GM18519 (cell line): ENCODE data around the gene OTOP1.
"Not testable (repeated sequence)": the region's sequence is repeated elsewhere in the genome, so short reads cannot be mapped to it uniquely, and the experiment has no call there.

Experiments
- ATAC-seq: cut with Tn5 transposase; IDR thresholded peaks from one replicate; pipeline ENCODE4 v1.9.1; 2021; ENCODE audit warnings: mild to moderate bottlenecking, moderate library complexity; ENCODE audit not compliant: unreplicated experiment, low FRiP score

Gene OTOP1

GRCh38 chr4:4239551-4239950 is 12.8 kb upstream of the OTOP1 start:
- ATAC-seq: not testable (repeated sequence)

DNA sequence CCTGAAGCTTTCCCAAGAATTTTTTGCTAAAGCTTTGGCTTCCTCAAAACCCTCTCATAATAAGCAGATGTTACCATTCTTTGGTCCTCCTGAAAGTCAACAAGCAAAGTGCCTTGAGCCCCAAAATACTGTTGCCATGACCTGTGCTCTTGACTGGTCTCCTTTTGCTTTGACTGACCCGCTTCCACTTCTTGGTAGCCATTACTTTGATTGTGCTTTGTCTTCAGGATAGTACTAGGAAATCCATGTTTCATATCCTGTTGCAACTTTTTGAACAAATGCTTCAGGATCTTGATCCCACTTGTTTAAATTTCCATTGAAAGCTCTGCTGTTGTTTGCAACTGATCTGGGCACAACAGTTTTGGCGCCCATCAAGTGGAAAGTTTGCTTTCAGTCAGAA is 6.9 kb upstream of the OTOP1 start:
- no peak for ATAC-seq

GRCh38 chr4:4228356-4228668 is 1.6 kb upstream of the OTOP1 start:
- no peak for ATAC-seq

GRCh38 chr4:4227510-4228355 is 1.0 kb upstream of the OTOP1 start:
- no peak for ATAC-seq

- no peak for ATAC-seq
These were observed 669 bp downstream of the OTOP1 start for GRCh38 chr4:4225915-4226605.

GRCh38 chr4:4217113-4217512 is 9.6 kb downstream of the OTOP1 start:
- no peak for ATAC-seq

DNA sequence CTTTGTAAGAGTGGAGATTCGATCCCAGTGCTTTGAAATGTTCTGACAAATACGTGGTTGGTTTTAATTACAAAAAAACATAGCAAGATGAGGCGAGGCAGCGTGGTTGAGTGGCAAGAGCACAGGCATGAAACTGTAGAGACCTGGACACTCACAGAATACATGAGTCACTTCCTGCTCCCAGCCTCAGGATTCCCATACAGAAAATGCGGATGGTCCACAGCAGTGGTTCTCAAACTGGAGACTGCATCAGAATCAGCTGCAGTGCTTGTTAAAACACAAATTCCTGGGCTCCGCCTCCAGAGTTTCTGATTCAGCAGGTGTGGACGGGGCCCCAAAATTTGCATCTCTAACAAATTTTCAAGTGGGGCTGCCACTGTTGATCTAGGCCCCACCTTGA is 10.1 kb downstream of the OTOP1 start:
- ATAC-seq: no peak

- not testable (repeated sequence) for ATAC-seq
These were observed 13.1 kb downstream of the OTOP1 start for GRCh38 chr4:4213674-4214073.

- no peak for ATAC-seq
These were observed 20.5 kb downstream of the OTOP1 start for GRCh38 chr4:4206204-4206603.

GRCh38 chr4:4204401-4204745 is 22.4 kb downstream of the OTOP1 start:
- no peak for ATAC-seq

DNA sequence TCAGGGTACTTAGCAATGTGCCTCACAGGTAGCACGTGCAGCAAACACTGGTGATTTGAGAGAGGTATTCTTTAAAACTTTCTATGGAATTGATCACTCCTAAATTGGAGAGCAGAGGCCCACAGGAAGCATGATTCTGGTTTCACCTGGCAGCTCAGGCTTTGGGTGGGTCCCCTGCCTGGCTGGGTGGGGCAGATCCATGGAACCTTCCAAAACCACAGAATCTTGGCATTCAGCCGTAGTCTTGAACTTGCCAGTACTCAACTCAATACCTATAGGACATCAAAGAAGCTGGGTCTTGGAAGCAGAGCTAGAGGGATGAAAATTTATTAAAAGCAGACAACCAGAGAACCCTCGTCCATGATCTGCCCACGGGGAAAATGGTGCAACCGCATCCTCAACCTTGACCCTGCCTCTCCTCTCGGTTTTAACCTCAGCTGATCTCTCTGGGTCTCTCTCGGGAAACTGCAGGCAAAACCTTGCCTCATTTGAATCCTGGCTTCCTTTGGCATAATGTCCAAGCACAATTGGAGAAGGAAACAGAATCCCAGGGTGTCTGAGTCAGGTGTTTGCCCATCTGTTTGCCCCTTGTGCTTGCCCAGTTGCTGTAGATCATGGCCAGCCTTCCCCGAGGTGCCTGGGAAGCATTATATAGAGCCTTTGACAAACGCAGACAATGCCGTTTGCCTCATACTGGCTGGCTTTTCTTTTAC is 22.9 kb downstream of the OTOP1 start:
- no peak for ATAC-seq

- ATAC-seq: no peak
These were observed 24.2 kb downstream of the OTOP1 start for GRCh38 chr4:4202510-4202909.

DNA sequence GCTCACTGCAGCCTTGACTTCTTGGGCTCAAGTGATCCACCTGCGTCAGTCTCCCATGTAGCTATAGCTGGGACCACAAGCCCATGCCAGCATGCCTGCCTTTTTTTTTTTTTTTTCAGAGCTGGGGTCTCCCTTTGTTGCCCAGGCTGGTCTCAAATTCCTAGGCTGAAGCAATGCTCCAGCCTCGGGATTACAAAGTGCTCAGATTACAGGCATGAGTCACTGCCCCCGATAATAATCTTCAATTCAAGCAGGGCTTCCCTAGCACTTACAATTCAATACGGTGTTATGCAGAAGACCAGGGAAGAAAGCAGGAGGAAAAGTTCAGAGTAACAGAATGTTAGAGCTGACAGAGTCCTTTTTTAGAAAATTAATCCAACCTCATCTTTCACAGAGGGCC is 26.1 kb downstream of the OTOP1 start:
- ATAC-seq: no peak

GRCh38 chr4:4195354-4195753 is 31.4 kb downstream of the OTOP1 start:
- no peak for ATAC-seq

DNA sequence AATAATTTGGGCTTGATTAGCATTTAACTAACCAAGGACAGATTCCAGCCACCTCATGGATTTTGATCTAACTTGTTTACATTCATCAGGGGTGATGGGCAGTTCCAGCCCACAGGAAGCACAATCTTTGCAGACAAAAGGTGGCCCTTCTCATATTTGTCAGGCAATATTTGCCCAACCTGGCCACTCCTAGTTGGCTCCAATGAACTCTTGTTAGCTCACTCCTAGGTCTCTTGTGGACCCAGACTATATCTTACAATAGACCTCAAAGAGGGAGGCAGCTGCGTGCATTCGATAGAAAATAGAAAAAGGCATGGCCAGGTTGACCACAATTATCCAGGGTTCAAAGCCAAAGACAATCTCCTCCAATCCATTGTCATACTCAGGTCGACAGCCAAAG is 38.2 kb downstream of the OTOP1 start:
- ATAC-seq: not testable (repeated sequence)

- no peak for ATAC-seq
These were observed 41.2 kb downstream of the OTOP1 start for GRCh38 chr4:4185528-4185927.

DNA sequence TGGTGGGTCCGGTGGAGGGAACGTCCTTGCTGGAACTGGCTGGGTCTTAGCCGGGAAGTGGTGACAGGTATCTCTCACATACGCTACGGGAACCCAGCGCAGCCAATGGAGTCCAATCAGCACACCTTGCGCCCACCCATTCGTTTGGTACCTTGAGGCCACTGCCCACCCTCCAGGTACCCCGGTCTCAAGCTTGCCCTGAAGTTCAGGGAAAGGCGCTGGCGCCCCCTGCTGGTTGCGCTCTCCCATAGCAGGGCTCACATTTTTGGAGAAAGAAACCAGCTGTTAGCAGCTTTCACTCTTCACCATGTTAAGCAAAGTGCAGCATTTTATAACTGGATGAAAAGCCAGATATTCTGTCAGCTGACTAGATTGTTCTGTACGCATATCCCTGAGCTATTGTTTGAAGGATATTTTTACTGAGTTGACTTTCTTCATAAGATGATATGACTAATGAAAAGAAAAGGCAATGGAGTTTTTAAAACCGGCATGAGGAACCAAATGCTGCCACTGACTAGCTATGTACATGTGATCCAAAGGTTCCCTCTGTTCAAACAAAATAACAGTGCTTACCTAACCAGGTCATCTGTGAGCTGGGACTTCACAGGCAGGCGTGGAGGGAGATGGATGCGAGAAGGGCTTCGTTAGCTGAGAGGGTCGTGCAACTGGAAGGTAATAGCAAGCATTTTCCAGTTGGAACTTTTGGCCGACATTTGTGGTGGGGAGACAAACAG is 43.7 kb downstream of the OTOP1 start:
- no peak for ATAC-seq

DNA sequence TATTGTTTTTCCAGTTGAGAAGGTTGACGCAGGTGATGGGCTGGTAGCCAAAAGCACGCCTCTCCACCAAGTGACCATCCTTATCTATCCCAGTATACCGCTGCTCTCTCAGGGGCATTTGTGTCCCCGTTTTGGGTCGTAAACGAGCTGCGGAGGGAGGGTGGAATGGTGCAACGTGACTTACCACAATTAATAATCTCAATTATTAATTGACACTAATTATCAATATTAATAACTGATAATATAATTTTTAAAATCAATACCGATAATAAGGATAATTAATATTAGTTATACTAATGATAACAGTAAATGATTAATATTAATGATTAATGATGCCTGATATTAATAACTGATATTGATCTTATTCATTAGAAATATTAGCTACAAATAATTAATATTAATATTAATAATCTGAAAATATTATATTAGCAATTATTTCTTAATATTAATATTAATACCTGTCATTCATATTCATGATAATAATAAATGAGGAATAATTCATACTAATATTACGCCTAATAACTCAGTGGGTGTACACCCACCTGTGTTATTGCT is 56.1 kb downstream of the OTOP1 start:
- ATAC-seq: no peak

- not testable (repeated sequence) for ATAC-seq
These were observed 58.5 kb downstream of the OTOP1 start for GRCh38 chr4:4167981-4168780.

GRCh38 chr4:4166986-4167385 is 59.7 kb downstream of the OTOP1 start:
- ATAC-seq: not testable (repeated sequence)
